Measurements from ENCODE around the gene STOX2. TPM values are rescaled to one million over a fixed set of nuclear protein-coding genes. Genes with fewer than 3 reads are reported as not detected.

STOX2 gene
- total RNA-seq, 2 donors from 2014 or later: 18.5 to 25.8 TPM

GRCh38 chr4:184062769-184063168, 157.7 kb downstream of the STOX2 start:
- no peak overlapping the region for H3K4me3 ChIP-seq
- H3K27me3 ChIP-seq: no peaks in the 10 kb centered on the region
- no peaks in the 10 kb centered on the region for H3K4me1 ChIP-seq
- DNase-seq (ENCODE audit: low spot score): no peak
- no peak overlapping the region for H3K27ac ChIP-seq
- no peaks in the 10 kb centered on the region for H3K36me3 ChIP-seq
- H3K9me3 ChIP-seq: no peaks in the 10 kb centered on the region
- TF ChIP-seq CTCF (IDR thresholded peaks at IDR 0.05): no peak

GRCh38 chr4:184064877-184065276, 159.8 kb downstream of the STOX2 start:
- H3K4me3 ChIP-seq: no peak overlapping the region
- H3K4me1 ChIP-seq: no peaks in the 10 kb centered on the region
- H3K9me3 ChIP-seq: no peaks in the 10 kb centered on the region
- TF ChIP-seq CTCF (IDR thresholded peaks at IDR 0.05): no peak
- no peak for DNase-seq (ENCODE audit: low spot score)
- no peaks in the 10 kb centered on the region for H3K36me3 ChIP-seq
- H3K27ac ChIP-seq: no peak overlapping the region
- H3K27me3 ChIP-seq: no peaks in the 10 kb centered on the region

DNA sequence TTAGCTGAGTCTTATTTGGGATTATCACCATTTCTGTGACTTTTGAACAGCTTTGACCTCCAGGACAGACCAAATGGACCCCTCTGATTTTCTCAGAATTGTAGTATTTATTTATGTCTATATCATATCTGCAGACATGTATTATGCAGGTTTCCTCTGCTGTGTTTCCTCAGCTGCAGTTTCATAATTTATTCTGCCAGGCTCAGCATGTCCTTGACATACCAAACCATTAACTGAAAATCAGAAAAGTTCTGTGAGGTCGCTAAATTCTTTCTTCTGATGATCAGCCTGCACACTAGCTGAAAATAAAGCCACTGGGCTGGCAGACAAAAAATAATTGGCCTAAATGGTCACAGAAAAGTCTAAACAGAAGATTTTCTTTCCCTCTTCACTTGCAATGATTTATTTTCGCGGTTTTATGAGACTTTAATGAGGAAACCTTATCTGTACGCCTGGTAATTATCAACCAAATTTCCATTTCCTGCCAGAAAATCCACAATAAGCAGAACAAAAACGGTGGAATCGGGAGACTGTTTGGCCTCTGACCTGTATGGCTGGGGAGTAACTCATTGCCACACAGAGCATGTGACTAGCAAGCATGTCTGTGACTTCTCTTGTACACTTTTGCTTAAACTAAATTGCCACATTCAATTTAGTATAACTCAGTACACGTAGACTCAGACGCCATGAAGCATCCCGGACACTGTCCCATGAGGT, 161.6 kb downstream of the STOX2 start:
- H3K4me3 ChIP-seq: no peak overlapping the region
- H3K27me3 ChIP-seq: no peaks in the 10 kb centered on the region
- TF ChIP-seq CTCF (IDR thresholded peaks at IDR 0.05): no peak
- H3K9me3 ChIP-seq: peaks cover 0 to 5% of the 10 kb centered on the region in 2 donors
- DNase-seq (ENCODE audit: low spot score): no peak
- no peaks in the 10 kb centered on the region for H3K36me3 ChIP-seq
- no peak overlapping the region for H3K27ac ChIP-seq
- no peaks in the 10 kb centered on the region for H3K4me1 ChIP-seq

DNA sequence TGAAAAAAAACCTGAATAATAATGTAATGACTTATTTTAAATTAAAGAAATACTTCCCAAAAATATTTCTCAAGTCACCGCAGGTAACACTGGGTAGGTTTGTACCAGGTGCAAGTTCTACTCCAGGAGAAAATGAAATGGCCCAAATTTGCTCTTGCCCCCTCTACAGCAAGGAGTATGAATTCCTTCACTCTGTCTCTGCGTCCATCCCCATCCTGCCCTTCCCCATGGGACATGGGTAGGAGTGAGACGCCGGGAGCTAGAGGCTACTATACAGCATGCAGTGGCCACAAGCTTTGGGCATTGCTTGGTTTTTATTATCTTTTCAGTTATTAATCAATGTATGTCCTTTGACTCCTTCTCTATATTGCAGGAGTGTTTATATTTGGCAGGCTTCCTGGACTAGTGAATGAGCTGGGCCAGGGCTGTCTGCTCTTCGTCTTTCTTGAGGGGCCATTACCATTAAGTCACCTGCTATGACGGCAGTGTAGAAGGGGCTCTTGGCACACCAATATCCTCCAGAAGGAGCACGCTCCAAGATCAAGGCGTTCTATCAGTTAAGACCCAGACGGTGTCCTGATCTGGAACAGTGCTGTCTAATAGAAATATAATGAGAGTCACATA, 162.9 kb downstream of the STOX2 start:
- Histone ChIP-seq H3K36me3 (no peaks in the 10 kb centered on the region), H3K4me1 (no peaks in the 10 kb centered on the region), H3K27me3 (no peaks in the 10 kb centered on the region), H3K9me3 (peaks cover 0 to 18% of the 10 kb centered on the region in 2 donors), H3K27ac (no peak overlapping the region), H3K4me3 (no peak overlapping the region)
- no peak for DNase-seq (ENCODE audit: low spot score)
- no peak for TF ChIP-seq CTCF (IDR thresholded peaks at IDR 0.05)

Other genes with a start within 250 kb of the STOX2 start
- gene RWDD4, start 246.1 kb upstream of the STOX2 start, total RNA-seq: 10 to 100 TPM; 15.3 to 24.9 TPM
- gene TRAPPC11, start 246.0 kb upstream of the STOX2 start, total RNA-seq: 10 to 100 TPM; 22.2 to 31.0 TPM